LNCAP (cell line): ENCODE data around the gene RASA3.

Experiments used
- TF ChIP-seq, protein P1 (sequence below): fragments of 450-650 bp; IDR thresholded peaks from 2 replicates; pipeline ENCODE4 v1.5.1; 2017; ENCODE audit warnings: mild to moderate bottlenecking

The RASA3 gene

DNA sequence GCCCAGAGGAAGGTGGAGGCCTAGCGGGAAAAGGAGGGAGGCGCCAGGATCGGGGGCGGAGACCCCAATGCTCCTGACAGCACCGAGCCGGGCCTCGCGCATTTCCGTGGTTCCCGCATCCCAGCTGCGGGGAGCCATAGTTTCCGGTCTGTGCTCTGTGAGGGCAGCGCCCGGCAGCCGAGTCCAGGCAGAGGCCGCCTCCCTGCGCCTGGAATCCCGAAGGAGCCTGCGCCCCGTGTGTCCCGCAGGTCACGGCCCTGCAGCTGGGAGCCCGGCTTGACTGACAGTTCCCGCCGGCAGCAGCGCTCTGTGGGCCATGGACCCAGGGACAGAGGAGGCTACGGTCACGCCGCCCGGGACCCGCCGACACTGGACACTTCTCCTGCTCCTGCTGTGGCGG, 84.0 kb downstream of the RASA3 start:
- TF ChIP-seq, protein P1, sequence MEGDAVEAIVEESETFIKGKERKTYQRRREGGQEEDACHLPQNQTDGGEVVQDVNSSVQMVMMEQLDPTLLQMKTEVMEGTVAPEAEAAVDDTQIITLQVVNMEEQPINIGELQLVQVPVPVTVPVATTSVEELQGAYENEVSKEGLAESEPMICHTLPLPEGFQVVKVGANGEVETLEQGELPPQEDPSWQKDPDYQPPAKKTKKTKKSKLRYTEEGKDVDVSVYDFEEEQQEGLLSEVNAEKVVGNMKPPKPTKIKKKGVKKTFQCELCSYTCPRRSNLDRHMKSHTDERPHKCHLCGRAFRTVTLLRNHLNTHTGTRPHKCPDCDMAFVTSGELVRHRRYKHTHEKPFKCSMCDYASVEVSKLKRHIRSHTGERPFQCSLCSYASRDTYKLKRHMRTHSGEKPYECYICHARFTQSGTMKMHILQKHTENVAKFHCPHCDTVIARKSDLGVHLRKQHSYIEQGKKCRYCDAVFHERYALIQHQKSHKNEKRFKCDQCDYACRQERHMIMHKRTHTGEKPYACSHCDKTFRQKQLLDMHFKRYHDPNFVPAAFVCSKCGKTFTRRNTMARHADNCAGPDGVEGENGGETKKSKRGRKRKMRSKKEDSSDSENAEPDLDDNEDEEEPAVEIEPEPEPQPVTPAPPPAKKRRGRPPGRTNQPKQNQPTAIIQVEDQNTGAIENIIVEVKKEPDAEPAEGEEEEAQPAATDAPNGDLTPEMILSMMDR: no peak

DNA sequence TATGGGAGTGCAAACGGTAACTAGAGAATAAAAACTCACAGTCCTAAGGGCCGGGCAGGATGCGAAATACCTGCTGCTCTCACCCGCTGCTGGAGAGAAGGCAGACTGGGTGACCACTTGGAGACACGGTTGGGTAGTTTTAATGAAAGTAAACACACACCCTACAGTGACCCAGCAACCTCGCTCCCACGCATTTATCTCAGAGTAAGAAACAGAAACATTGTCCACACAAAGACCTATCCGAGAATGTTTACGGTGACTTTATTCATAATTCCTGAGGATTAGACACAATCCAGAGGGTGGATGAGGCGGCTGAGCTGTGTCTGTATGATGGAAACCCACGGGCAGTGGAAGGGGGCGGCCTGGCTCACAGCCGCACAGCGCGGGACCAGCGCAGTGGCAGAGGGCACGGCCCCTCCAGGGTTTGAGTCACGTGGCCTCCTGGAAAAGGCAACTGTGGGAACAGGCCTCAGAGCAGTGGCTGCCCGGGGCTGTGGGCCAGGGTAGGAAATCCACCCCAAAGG, 85.0 kb downstream of the RASA3 start:
- TF ChIP-seq, protein P1: no peak

DNA sequence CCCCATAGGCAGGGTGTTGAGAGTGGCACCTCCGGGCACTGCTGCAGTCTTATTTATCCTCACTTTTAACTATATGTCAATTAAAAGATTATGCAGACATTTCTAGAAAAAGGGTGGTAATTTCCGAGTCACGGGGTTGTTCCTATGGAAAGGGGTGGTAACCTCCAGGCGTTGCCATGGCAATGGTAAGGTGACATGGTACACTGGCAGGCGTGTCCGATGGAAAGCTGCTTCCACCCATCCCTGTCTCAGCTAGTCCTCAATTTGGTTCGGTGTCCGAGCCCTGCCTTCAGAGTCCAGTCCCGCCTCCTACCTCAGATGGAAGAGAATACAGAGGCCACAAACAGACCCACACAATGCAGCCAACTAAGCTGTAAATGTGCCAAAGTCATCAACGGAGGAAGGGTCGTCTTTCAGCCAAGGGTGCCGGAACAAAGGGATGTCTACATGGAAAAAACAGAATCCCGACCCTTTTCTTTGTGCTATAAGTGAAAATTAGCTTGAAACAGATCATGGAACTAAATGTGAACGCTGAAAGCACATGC, 85.9 kb downstream of the RASA3 start:
- TF ChIP-seq, protein P1: no peak

DNA sequence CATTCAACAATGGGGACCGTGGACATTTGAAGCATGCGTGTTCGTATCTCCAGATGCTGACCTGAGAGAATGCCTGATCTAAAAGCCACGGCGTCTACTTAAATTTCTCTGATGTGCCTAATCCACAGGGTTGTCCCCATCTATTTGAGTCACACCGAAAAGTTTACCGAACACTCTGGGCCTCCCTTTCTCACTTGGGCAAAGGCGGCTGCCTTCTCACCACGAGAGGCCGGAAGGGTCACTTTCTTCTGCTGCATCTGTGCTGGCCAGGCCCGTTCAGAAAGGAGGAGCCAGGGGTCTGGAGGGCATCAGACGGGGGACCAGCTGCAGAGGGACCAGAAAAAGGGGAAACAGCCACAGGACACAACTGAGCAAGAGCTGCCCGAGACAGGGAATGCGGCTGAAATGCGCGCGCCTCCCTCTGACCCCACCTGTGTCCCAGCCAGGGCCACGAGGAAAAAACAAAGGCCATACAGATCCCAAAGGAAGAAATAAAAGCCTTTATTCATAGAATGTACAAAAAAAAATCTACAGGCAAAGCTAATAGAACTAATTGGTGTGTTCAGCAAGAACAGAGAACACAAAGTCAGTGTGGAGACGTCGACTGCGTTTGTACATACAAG, 87.2 kb downstream of the RASA3 start:
- TF ChIP-seq, protein P1: no peak

DNA sequence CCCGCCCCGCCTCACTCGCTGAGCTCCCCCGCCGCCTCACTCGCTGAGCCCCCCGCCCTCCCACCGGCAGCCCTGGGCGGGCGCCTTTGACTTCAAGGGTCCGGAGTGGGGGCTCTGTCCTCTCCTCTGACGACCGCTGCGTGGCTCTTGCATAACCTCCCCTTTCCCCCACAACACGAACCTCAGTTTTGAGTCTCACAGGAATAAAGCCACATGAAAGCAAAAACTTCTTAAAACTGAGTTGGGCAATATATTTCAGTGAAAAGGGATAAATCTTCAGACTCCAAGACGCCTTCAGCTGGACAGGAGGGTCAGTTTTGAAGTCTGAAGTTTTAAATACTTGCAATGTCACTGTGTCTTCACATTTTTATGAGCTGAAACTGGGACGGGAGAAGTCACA, 87.9 kb downstream of the RASA3 start:
- TF ChIP-seq, protein P1: no peak

DNA sequence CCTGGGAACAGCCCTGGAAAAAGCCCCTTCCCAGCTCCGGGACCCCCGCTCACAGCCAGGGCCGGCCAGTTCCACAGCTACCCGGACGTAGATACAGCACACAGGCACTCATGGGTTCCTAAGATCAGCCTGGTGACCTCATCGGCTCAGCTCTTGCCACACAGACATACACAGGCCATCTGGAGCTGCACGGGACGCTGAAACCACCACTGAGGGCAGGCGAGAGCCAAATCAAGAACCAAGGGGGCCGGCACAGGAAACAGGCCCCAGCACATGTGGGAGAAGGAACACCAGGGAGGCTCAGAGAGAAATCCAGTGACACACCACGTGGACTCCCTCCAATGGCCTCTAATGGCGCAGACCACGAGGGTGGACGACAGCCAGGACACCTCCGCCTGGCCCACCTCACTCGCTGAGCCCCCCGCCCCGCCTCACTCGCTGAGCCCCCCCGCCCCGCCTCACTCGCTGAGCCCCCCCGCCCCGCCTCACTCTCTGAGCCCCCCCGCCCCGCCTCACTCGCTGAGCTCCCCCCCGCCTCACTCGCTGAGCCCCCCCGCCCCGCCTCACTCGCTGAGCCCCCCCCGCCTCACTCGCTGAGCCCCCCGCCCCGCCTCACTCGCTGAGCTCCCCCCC, 88.9 kb downstream of the RASA3 start:
- TF ChIP-seq, protein P1: no peak

DNA sequence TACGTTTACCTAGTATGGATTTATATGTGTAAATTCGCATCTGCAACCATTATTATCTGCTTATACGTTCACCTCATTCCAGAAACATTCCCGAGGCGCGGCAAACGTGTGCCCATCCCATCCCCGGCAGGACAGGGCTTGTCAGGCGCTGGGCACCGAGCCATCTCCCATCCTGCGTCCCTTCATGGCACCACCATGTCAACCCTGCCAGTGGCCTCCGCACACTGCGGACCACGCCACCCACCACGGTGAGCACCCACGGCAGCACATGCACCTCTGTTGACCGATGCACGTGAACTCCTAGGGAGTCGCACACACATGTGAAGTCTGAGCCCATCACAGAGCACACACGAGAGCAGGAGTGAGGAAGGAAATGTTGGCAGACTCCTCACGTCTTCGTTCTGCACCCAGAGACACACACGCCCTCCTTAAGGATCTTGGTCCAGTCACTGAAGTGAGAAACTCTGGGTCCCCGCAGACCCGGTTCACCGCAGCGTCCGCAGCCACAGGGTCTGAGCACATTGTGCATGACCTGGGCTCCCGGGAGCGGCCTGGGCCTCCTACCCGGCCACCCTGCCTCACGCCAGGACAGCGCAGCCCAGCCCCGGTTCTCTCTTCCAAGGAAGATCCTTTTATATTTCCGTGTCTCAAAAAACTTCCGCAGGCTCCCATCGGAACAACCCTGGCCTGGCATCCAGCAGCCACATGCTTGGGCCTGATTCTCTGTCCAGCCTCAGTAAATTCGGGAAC, 90.2 kb downstream of the RASA3 start:
- TF ChIP-seq, protein P1: no peak
